Body of pancreas (tissue), 4 donors: ENCODE results near the gene FIZ1.

Source experiments
- CTCF ChIP-seq, 7 experiments: fragments of 450-650 bp in 4 of 7; fragments of 200-600 bp in 3 of 7; sonication (generic) in 3 of 7; IDR thresholded peaks; one replicate each; pipeline ENCODE4 v1.5.1; 2016 to 2019; ENCODE audit warnings: antibody characterized with exemption in 7 of 7
- POLR2A ChIP-seq, 3 donors: fragments of 450-650 bp; IDR thresholded peaks; one replicate each; pipeline ENCODE4 v1.6.1; 2016; ENCODE audit warnings: antibody characterized with exemption in 3 of 3, mild to moderate bottlenecking in 2 of 3

- TF ChIP-seq CTCF (IDR thresholded peaks at IDR 0.05), result no peak
- no peak for TF ChIP-seq POLR2A (IDR thresholded peaks at IDR 0.05)
These were observed 22.6 kb downstream of the FIZ1 start for GRCh38 chr19:55576746-55577145.
